Measurements from ENCODE around the gene GAB2. TPM values are rescaled to one million over a fixed set of nuclear protein-coding genes. Genes with fewer than 3 reads are reported as not detected.

GAB2 gene
- total RNA-seq, 2 experiments from 2014 or later: 10.7 to 11.9 TPM

GRCh38 chr11:78428773-78429172, 11.2 kb upstream of the GAB2 start:
- Histone ChIP-seq H3K4me3 (ENCODE audit: low read length) (no peak overlapping the region), H3K4me1 (ENCODE audit: insufficient read depth, low read length) (no peaks in the 10 kb centered on the region), H3K27me3 (ENCODE audit: control insufficient read depth in 1 of 2, insufficient read depth in 2 of 2, low read length in 2 of 2) (no peaks in the 10 kb centered on the region), H3K27ac (ENCODE audit: low read depth in 1 of 2, low read length in 2 of 2) (no peak overlapping the region), H3K9me3 (ENCODE audit: control insufficient read depth in 1 of 2, insufficient read depth in 1 of 2, low read length in 2 of 2) (no peaks in the 10 kb centered on the region), H3K36me3 (ENCODE audit: insufficient read depth, low read length) (no peaks in the 10 kb centered on the region)
- Mint-ChIP-seq H3K27ac (no peak overlapping the region), H3K9me3 (no peaks in the 10 kb centered on the region), H3K27me3 (no peaks in the 10 kb centered on the region), H3K4me3 (no peak overlapping the region), H3K4me1 (ENCODE audit: low read depth) (no peaks in the 10 kb centered on the region), H3K36me3 (ENCODE audit: low read depth) (peaks cover 6% of the 10 kb centered on the region)
- no peak for ATAC-seq (ENCODE audit: poor library complexity)
- CTCF ChIA-PET: interaction anchor here (1.5 kb wide), 1 partner anchor 10 kb away, joined by 4 read pairs; no protein-coding TSS in a partner anchor
- intact Hi-C loops (cut with DNase I, micrococcal nuclease): no loop called here
- TF ChIP-seq CTCF (IDR thresholded peaks at IDR 0.05): no peak
- POLR2A ChIA-PET: no interaction called here
- DNase-seq: no peak

GRCh38 chr11:78428266-78428636, 10.6 kb upstream of the GAB2 start:
- ATAC-seq (ENCODE audit: poor library complexity) (no peak), DNase-seq (no peak)
- H3K27ac ChIP-seq (ENCODE audit: low read depth in 1 of 2, low read length in 2 of 2): no peak overlapping the region
- no peaks in the 10 kb centered on the region for H3K4me1 ChIP-seq (ENCODE audit: insufficient read depth, low read length)
- no peaks in the 10 kb centered on the region for H3K9me3 ChIP-seq (ENCODE audit: control insufficient read depth in 1 of 2, insufficient read depth in 1 of 2, low read length in 2 of 2)
- intact Hi-C loops (cut with DNase I, micrococcal nuclease): no loop called here
- Mint-ChIP-seq H3K36me3 (ENCODE audit: low read depth) (peaks cover 6% of the 10 kb centered on the region), H3K27ac (no peak overlapping the region), H3K27me3 (no peaks in the 10 kb centered on the region), H3K4me3 (no peak overlapping the region), H3K4me1 (ENCODE audit: low read depth) (no peaks in the 10 kb centered on the region), H3K9me3 (no peaks in the 10 kb centered on the region)
- H3K4me3 ChIP-seq (ENCODE audit: low read length): no peak overlapping the region
- no peak for TF ChIP-seq CTCF (IDR thresholded peaks at IDR 0.05)
- POLR2A ChIA-PET: no interaction called here
- no peaks in the 10 kb centered on the region for H3K36me3 ChIP-seq (ENCODE audit: insufficient read depth, low read length)
- CTCF ChIA-PET: interaction anchor here (1.5 kb wide), 1 partner anchor 9 kb away, joined by 4 read pairs; no protein-coding TSS in a partner anchor
- H3K27me3 ChIP-seq (ENCODE audit: control insufficient read depth in 1 of 2, insufficient read depth in 2 of 2, low read length in 2 of 2): no peaks in the 10 kb centered on the region

GRCh38 chr11:78427615-78428265, 10.1 kb upstream of the GAB2 start:
- H3K27ac ChIP-seq (ENCODE audit: low read depth in 1 of 2, low read length in 2 of 2): no peak overlapping the region
- ChIA-PET POLR2A (interaction anchor here (1.1 kb wide), 1 partner anchor 9 kb away, joined by 3 read pairs; no protein-coding TSS in a partner anchor), CTCF (no interaction called here)
- no peak overlapping the region for H3K27ac Mint-ChIP-seq
- DNase-seq (peak in 2 of 14 experiments; percentile 42 to 55), ATAC-seq (ENCODE audit: poor library complexity) (no peak)
- H3K36me3 Mint-ChIP-seq (ENCODE audit: low read depth): peaks cover 6% of the 10 kb centered on the region
- H3K36me3 ChIP-seq (ENCODE audit: insufficient read depth, low read length): no peaks in the 10 kb centered on the region
- no peaks in the 10 kb centered on the region for H3K4me1 ChIP-seq (ENCODE audit: insufficient read depth, low read length)
- no peaks in the 10 kb centered on the region for H3K27me3 ChIP-seq (ENCODE audit: control insufficient read depth in 1 of 2, insufficient read depth in 2 of 2, low read length in 2 of 2)
- TF ChIP-seq CTCF (IDR thresholded peaks at IDR 0.05): no peak
- no peak overlapping the region for H3K4me3 Mint-ChIP-seq
- H3K9me3 Mint-ChIP-seq: no peaks in the 10 kb centered on the region
- no peaks in the 10 kb centered on the region for H3K4me1 Mint-ChIP-seq (ENCODE audit: low read depth)
- no peak overlapping the region for H3K4me3 ChIP-seq (ENCODE audit: low read length)
- H3K9me3 ChIP-seq (ENCODE audit: control insufficient read depth in 1 of 2, insufficient read depth in 1 of 2, low read length in 2 of 2): no peaks in the 10 kb centered on the region
- no peaks in the 10 kb centered on the region for H3K27me3 Mint-ChIP-seq
- intact Hi-C loops (cut with DNase I, micrococcal nuclease): no loop called here

Measured in CD4-positive, alpha-beta T cell (primary cell).